Left lung (tissue), 10 donors: ENCODE data around the gene ZNF483. TPM values are rescaled to one million over a fixed set of nuclear protein-coding genes. Genes with fewer than 3 reads are reported as not detected.
"Not testable (repeated sequence)": the region's sequence is repeated elsewhere in the genome, so short reads cannot be mapped to it uniquely, and the experiment has no call there.

Experiments
- ATAC-seq: fragments of 200-7000 bp; cut with Tn5 transposase; one replicate; pipeline ENCODE4 v1.9.1; 2020; ENCODE audit warnings: moderate library complexity
- DNase-seq, 4 donors: peaks; one replicate each; pipeline ENCODE4 v3.0.0-alpha.2; 2013 to 2020
- H3K27ac ChIP-seq, 2 donors: fragments of 200-600 bp; sonication (generic) in 1 of 2; one replicate each; pipeline versions ENCODE4 v1.5.0 to v1.8.0; 2020 to 2021
- H3K27me3 ChIP-seq, 2 donors: fragments of 200-600 bp; sonication (generic) in 1 of 2; one replicate each; pipeline versions ENCODE4 v1.5.0 to v1.8.0; 2020 to 2021
- H3K36me3 ChIP-seq, 2 donors: fragments of 200-600 bp; sonication (generic) in 1 of 2; one replicate each; pipeline versions ENCODE4 v1.5.0 to v1.8.0; 2020 to 2021
- H3K4me1 ChIP-seq, 2 donors: fragments of 200-600 bp; one replicate each; pipeline ENCODE4 v1.8.0; 2021
- H3K4me3 ChIP-seq, 2 donors: fragments of 200-600 bp; sonication (generic) in 1 of 2; one replicate each; pipeline versions ENCODE4 v1.5.0 to v1.8.0; 2020 to 2021; ENCODE audit warnings: mild to moderate bottlenecking in 1 of 2
- H3K9me3 ChIP-seq, 2 donors: fragments of 200-600 bp; sonication (generic) in 1 of 2; one replicate each; pipeline versions ENCODE4 v1.5.0 to v1.8.0; 2020 to 2021
- intact Hi-C, 2 donors: fragments of 100-400 bp; cut with DNase I; formaldehyde crosslinking; loops; one replicate each; pipeline versions ENCODE4 v1.11.2 to v1.14.2; 2022
- polyA plus RNA-seq, 6 donors: library from polyadenylated mRNA; unstranded; fragments of 120-200 nt; gene quantifications; one replicate each; pipeline ENCODE4 v1.2.1, GENCODE V29; 2013; ENCODE audit not compliant: insufficient read length in 6 of 6
- total RNA-seq, 2 donors: library from RNA; stranded (reverse); fragmentation: NEBNext Ultra II Directional; extraction: Animal tissue kit (Norgen Biotek cat#: 25700); gene quantifications; one replicate each; pipeline ENCODE4 v1.2.1, GENCODE V29; 2021
- TF ChIP-seq, protein P1 (sequence below), 2 donors: fragments of 200-600 bp; sonication (generic) in 1 of 2; IDR thresholded peaks; one replicate each; pipeline versions ENCODE4 v1.5.0 to v1.8.0; 2021; ENCODE audit warnings: antibody characterized with exemption in 2 of 2
- donor health status: DM: no; HTN: yes; CAD: no.
- donor health status: DM: no; HTN: no; CAD: no.

ZNF483 gene
- total and polyA plus RNA-seq, 8 donors, result 2.1 to 7.5 (median 3.7) TPM

GRCh38 chr9:111501005-111501562 is 23.9 kb upstream of the ZNF483 start:
- TF ChIP-seq, protein P1, sequence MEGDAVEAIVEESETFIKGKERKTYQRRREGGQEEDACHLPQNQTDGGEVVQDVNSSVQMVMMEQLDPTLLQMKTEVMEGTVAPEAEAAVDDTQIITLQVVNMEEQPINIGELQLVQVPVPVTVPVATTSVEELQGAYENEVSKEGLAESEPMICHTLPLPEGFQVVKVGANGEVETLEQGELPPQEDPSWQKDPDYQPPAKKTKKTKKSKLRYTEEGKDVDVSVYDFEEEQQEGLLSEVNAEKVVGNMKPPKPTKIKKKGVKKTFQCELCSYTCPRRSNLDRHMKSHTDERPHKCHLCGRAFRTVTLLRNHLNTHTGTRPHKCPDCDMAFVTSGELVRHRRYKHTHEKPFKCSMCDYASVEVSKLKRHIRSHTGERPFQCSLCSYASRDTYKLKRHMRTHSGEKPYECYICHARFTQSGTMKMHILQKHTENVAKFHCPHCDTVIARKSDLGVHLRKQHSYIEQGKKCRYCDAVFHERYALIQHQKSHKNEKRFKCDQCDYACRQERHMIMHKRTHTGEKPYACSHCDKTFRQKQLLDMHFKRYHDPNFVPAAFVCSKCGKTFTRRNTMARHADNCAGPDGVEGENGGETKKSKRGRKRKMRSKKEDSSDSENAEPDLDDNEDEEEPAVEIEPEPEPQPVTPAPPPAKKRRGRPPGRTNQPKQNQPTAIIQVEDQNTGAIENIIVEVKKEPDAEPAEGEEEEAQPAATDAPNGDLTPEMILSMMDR (IDR thresholded peaks at IDR 0.05), result no peak
- no peak for ATAC-seq
- Histone ChIP-seq H3K4me3 (no peak overlapping the region), H3K27ac (no peak overlapping the region), H3K9me3 (no peaks in the 10 kb centered on the region), H3K36me3 (no peaks in the 10 kb centered on the region), H3K4me1 (no peaks in the 10 kb centered on the region), H3K27me3 (no peaks in the 10 kb centered on the region)
- DNase-seq, result no peak
- intact Hi-C loops, result no loop called here

DNA sequence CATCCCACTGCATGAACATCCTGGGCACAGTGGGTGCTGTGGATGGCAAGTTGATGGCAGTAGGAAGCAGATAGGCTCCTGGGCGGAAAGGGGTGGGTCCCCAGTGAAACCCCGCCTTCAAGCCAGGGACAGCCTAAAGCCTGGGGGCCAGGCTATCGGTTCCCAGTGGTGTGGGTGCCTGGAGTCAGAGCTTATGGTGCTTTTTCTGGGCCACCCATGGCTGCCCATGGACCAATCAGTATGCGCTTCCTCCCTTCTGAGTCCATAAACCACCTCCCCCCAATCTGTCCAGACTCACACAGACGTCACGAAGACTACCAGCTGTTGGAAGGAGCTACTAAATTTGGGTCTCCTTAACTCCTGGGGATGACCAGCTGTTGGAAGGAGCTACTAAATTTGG is 23.3 kb upstream of the ZNF483 start:
- Histone ChIP-seq H3K9me3 (no peaks in the 10 kb centered on the region), H3K36me3 (no peaks in the 10 kb centered on the region), H3K27ac (no peak overlapping the region), H3K27me3 (no peaks in the 10 kb centered on the region), H3K4me1 (no peaks in the 10 kb centered on the region), H3K4me3 (no peak overlapping the region)
- ATAC-seq, result no peak
- TF ChIP-seq, protein P1 (IDR thresholded peaks at IDR 0.05), result no peak
- intact Hi-C loops, result no loop called here
- no peak for DNase-seq

DNA sequence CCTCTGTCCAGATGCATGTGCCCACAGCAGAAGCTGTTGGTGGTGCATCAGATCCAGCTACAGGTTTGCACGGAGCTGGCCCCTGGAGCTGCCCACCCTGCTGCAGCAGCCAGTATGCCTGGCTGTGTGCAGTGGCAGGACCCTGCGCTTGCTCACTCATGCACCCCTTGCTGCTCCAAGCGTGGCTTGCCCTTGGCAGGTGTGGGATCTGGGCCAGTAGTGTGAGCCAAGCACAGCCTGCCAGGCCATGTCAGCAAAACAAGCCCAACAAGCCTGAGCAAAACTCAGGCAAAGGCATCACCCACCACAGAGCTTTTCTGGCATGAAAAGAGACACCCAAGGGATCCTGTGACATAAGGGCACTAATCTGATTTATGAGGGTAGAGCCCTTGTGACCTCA is 22.5 kb upstream of the ZNF483 start:
- DNase-seq, result no peak
- Histone ChIP-seq H3K27ac (no peak overlapping the region), H3K36me3 (no peaks in the 10 kb centered on the region), H3K9me3 (no peaks in the 10 kb centered on the region), H3K27me3 (no peaks in the 10 kb centered on the region), H3K4me3 (no peak overlapping the region), H3K4me1 (no peaks in the 10 kb centered on the region)
- intact Hi-C loops, result no loop called here
- TF ChIP-seq, protein P1 (IDR thresholded peaks at IDR 0.05), result no peak
- ATAC-seq, result no peak

- DNase-seq, H3K4me1 ChIP-seq, intact Hi-C loops, ATAC-seq, H3K4me3 ChIP-seq, H3K36me3 ChIP-seq, H3K27ac ChIP-seq, H3K9me3 ChIP-seq, H3K27me3 ChIP-seq: not testable (repeated sequence)
These were observed 13.4 kb upstream of the ZNF483 start for GRCh38 chr9:111511581-111511980.

GRCh38 chr9:111514967-111515366 is 10.0 kb upstream of the ZNF483 start:
- Histone ChIP-seq H3K4me3 (no peak overlapping the region), H3K27ac (no peak overlapping the region), H3K27me3 (no peaks in the 10 kb centered on the region), H3K9me3 (peaks cover 0 to 6% of the 10 kb centered on the region in 2 donors), H3K4me1 (no peaks in the 10 kb centered on the region), H3K36me3 (no peaks in the 10 kb centered on the region)
- TF ChIP-seq, protein P1 (IDR thresholded peaks at IDR 0.05), result no peak
- intact Hi-C loops, result no loop called here
- ATAC-seq (no peak), DNase-seq (no peak)

- ATAC-seq (no peak), DNase-seq (no peak)
- Histone ChIP-seq H3K27me3 (no peaks in the 10 kb centered on the region), H3K9me3 (peaks cover 0 to 4% of the 10 kb centered on the region in 2 donors), H3K36me3 (no peaks in the 10 kb centered on the region), H3K27ac (no peak overlapping the region), H3K4me1 (no peaks in the 10 kb centered on the region), H3K4me3 (no peak overlapping the region)
- TF ChIP-seq, protein P1 (IDR thresholded peaks at IDR 0.05), result no peak
- intact Hi-C loops, result no loop called here
These were observed 8.9 kb upstream of the ZNF483 start for GRCh38 chr9:111516061-111516465.
